ENCODE data around the gene TRIM66. TPM values are rescaled to one million over a fixed set of nuclear protein-coding genes. Genes with fewer than 3 reads are reported as not detected.
A peak's percentile ranks its signal among the peaks of the same experiment; 100 is the strongest.

The TRIM66 gene
- total RNA-seq, 1 donor from 2014 or later = 10.5 TPM

- no peak for DNase-seq (ENCODE audit: low read depth)
- no peak overlapping the region for H3K4me3 ChIP-seq (ENCODE audit: low read depth, low read length)
- TF ChIP-seq, protein P1, sequence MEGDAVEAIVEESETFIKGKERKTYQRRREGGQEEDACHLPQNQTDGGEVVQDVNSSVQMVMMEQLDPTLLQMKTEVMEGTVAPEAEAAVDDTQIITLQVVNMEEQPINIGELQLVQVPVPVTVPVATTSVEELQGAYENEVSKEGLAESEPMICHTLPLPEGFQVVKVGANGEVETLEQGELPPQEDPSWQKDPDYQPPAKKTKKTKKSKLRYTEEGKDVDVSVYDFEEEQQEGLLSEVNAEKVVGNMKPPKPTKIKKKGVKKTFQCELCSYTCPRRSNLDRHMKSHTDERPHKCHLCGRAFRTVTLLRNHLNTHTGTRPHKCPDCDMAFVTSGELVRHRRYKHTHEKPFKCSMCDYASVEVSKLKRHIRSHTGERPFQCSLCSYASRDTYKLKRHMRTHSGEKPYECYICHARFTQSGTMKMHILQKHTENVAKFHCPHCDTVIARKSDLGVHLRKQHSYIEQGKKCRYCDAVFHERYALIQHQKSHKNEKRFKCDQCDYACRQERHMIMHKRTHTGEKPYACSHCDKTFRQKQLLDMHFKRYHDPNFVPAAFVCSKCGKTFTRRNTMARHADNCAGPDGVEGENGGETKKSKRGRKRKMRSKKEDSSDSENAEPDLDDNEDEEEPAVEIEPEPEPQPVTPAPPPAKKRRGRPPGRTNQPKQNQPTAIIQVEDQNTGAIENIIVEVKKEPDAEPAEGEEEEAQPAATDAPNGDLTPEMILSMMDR (conservative IDR thresholded peaks at IDR 0.05; ENCODE audit: low read depth, low read length) = no peak
These were observed 10.6 kb upstream of the TRIM66 start for GRCh38 chr11:8693010-8693551.

DNA sequence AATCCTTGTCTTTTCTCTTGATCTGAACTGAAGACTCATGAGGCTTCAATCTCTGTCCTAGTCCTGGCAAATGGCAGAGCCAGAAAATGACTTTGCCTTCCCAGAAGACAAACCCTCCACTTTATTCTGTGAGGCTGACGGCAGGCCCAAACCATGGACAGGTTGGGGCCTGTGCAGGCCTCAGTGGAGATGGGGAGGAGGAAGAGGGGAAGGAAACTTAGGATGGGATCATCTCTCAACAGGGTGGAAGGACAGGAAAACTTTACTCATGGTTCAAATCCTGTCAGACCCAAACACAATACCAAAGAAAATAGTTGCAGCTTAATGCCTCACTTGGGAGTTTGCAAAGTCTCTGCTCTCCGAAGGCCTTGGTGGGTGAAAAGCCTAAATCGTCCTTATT, 10.0 kb upstream of the TRIM66 start:
- DNase-seq (ENCODE audit: low read depth) = no peak
- TF ChIP-seq, protein P1 (conservative IDR thresholded peaks at IDR 0.05; ENCODE audit: low read depth, low read length) = no peak
- no peak overlapping the region for H3K4me3 ChIP-seq (ENCODE audit: low read depth, low read length)

- TF ChIP-seq, protein P1 (conservative IDR thresholded peaks at IDR 0.05; ENCODE audit: low read depth, low read length) = no peak
- H3K4me3 ChIP-seq (ENCODE audit: low read depth, low read length) = no peak overlapping the region
- DNase-seq (ENCODE audit: low read depth) = no peak
These were observed 9.1 kb upstream of the TRIM66 start for GRCh38 chr11:8691601-8692000.

GRCh38 chr11:8690374-8691342, 8.2 kb upstream of the TRIM66 start:
- no peak overlapping the region for H3K4me3 ChIP-seq (ENCODE audit: low read depth, low read length)
- DNase-seq (ENCODE audit: low read depth) = no peak
- TF ChIP-seq, protein P1 (conservative IDR thresholded peaks at IDR 0.05; ENCODE audit: low read depth, low read length) = no peak

- peak overlapping the region; percentile 59 for H3K4me3 ChIP-seq (ENCODE audit: low read depth, low read length)
- DNase-seq (ENCODE audit: low read depth) = no peak
- TF ChIP-seq, protein P1 (conservative IDR thresholded peaks at IDR 0.05; ENCODE audit: low read depth, low read length) = no peak
These were observed 7.3 kb upstream of the TRIM66 start for GRCh38 chr11:8689726-8690255.

- TF ChIP-seq, protein P1 (conservative IDR thresholded peaks at IDR 0.05; ENCODE audit: low read depth, low read length) = peak; percentile 26
These were observed 6.2 kb upstream of the TRIM66 start for GRCh38 chr11:8688414-8689362.

More at GRCh38 chr11:8688414-8689362, 6.2 kb upstream of the TRIM66 start:
- DNase-seq (ENCODE audit: low read depth) = peak; percentile 73
- H3K4me3 ChIP-seq (ENCODE audit: low read depth, low read length) = peak overlapping the region; percentile 59
